ENCODE data around the gene DNMBP. TPM values are rescaled to one million over a fixed set of nuclear protein-coding genes. Genes with fewer than 3 reads are reported as not detected.
A peak's percentile ranks its signal among the peaks of the same experiment; 100 is the strongest.

Gene DNMBP
- total and polyA plus RNA-seq, 2 of the 4 experiments (the other 2 are of a cell fraction): 10.9 to 13.6 TPM

DNA sequence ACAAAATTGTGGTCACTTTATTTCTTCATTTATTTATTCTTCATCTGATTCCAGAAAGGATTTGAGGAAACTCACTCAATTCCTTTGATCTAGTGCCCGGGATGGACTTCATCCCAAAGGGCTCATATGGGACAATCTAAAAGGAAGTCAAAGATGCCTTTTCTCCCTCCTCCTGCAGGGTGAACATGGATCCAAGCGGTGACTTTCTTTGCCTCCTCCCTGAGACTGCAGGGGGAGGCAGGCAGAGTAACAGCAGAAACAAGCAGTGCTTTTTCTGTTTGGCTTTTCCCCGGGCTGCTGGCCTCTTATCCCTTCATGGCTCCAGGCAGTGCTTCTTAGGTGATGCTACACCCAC lies 10.0 kb upstream of the DNMBP start:
- Histone ChIP-seq H3K79me1 (ENCODE audit: low read depth in 1 of 2, low read length in 2 of 2) (no peaks in the 10 kb centered on the region), H4K5ac (ENCODE audit: low read depth, low read length) (no peak overlapping the region), H4K20me1 (ENCODE audit: insufficient read depth, low read length) (no peaks in the 10 kb centered on the region), H2BK120ac (ENCODE audit: low read depth, low read length) (no peak overlapping the region), H3K56ac (ENCODE audit: extremely low read depth, insufficient read depth, low read length) (no peak overlapping the region), H2BK5ac (ENCODE audit: low read depth, low read length, poor library complexity, severe bottlenecking) (no peak overlapping the region), H2AK5ac (ENCODE audit: low read depth, low read length) (no peak overlapping the region), H3K9ac (ENCODE audit: low read depth, low read length) (no peak overlapping the region), H2AFZ (replicated peaks; ENCODE audit: low read length, poor library complexity) (no peak overlapping the region), H3K4me2 (ENCODE audit: low read depth, low read length) (no peak overlapping the region), H3K4me3 (ENCODE audit: insufficient read depth, low read depth, low read length) (no peak overlapping the region), H3K23ac (ENCODE audit: low read depth, low read length) (no peak overlapping the region), H3K9me1 (ENCODE audit: insufficient read depth, low read length) (peaks cover 3% of the 10 kb centered on the region; the same call in 1 of the 2 replicates), H4K8ac (ENCODE audit: low read depth in 2 of 2, low read length in 2 of 2) (no peak overlapping the region), H3K4me1 (ENCODE audit: control insufficient read depth, insufficient read depth, low read length) (no peaks in the 10 kb centered on the region; the same call in 1 of the 2 replicates), H2BK15ac (ENCODE audit: low read depth, low read length) (no peak overlapping the region), H2BK20ac (ENCODE audit: low read depth, low read length) (no peak overlapping the region), H3K9me3 (ENCODE audit: control insufficient read depth, insufficient read depth, low read length) (no peaks in the 10 kb centered on the region), H3K27ac (ENCODE audit: insufficient read depth, low read length) (no peak overlapping the region), H3K18ac (ENCODE audit: low read depth, low read length) (no peak overlapping the region), H3K27me3 (ENCODE audit: control insufficient read depth, insufficient read depth, low read length) (peaks cover 2% of the 10 kb centered on the region; the same call in 1 of the 2 replicates), H3K4ac (ENCODE audit: low read depth, low read length) (no peak overlapping the region), H3K36me3 (ENCODE audit: control insufficient read depth, insufficient read depth, low read length) (no peaks in the 10 kb centered on the region), H4K91ac (ENCODE audit: insufficient read depth, low read depth, low read length) (no peak overlapping the region), H2AK9ac (replicated peaks; ENCODE audit: low read depth, low read length, poor library complexity) (no peak overlapping the region), H3K14ac (replicated peaks; ENCODE audit: low read depth, low read length) (no peak overlapping the region)
- WGBS, 2 experiments (ENCODE audit: extremely low coverage in 2 of 2, insufficient read length in 1 of 2): 0% methylated on average over 1 of the region's 3 CpGs; no CpG with 5 or more reads in 1 of the 2 experiments
- CTCF ChIA-PET: no interaction called here
- no peak for DNase-seq
- POLR2A ChIA-PET (ENCODE audit: unreplicated experiment): no interaction called here
- ATAC-seq (ENCODE audit: low read depth): peak; percentile 49; the same call in 1 of the 2 replicates
- no peak for TF ChIP-seq CHD1 (IDR thresholded peaks at IDR 0.05; ENCODE audit: low read depth, low read length)
- TF ChIP-seq RAD21 (IDR thresholded peaks at IDR 0.05; ENCODE audit: low read length): no peak
- TF ChIP-seq RCOR1 (IDR thresholded peaks at IDR 0.05; ENCODE audit: insufficient replicate concordance, low read length): no peak
- no peak for TF ChIP-seq MAFK (IDR thresholded peaks at IDR 0.05; ENCODE audit: low read depth, low read length)
- no peak for TF ChIP-seq POLR2A (IDR thresholded peaks at IDR 0.05; ENCODE audit: low read depth, low read length)
- TF ChIP-seq CEBPB (IDR thresholded peaks at IDR 0.05; ENCODE audit: low read depth, low read length): no peak
- TF ChIP-seq, protein P1, sequence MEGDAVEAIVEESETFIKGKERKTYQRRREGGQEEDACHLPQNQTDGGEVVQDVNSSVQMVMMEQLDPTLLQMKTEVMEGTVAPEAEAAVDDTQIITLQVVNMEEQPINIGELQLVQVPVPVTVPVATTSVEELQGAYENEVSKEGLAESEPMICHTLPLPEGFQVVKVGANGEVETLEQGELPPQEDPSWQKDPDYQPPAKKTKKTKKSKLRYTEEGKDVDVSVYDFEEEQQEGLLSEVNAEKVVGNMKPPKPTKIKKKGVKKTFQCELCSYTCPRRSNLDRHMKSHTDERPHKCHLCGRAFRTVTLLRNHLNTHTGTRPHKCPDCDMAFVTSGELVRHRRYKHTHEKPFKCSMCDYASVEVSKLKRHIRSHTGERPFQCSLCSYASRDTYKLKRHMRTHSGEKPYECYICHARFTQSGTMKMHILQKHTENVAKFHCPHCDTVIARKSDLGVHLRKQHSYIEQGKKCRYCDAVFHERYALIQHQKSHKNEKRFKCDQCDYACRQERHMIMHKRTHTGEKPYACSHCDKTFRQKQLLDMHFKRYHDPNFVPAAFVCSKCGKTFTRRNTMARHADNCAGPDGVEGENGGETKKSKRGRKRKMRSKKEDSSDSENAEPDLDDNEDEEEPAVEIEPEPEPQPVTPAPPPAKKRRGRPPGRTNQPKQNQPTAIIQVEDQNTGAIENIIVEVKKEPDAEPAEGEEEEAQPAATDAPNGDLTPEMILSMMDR (conservative IDR thresholded peaks at IDR 0.05; ENCODE audit: low read depth, low read length): no peak
- TF ChIP-seq, protein P2, sequence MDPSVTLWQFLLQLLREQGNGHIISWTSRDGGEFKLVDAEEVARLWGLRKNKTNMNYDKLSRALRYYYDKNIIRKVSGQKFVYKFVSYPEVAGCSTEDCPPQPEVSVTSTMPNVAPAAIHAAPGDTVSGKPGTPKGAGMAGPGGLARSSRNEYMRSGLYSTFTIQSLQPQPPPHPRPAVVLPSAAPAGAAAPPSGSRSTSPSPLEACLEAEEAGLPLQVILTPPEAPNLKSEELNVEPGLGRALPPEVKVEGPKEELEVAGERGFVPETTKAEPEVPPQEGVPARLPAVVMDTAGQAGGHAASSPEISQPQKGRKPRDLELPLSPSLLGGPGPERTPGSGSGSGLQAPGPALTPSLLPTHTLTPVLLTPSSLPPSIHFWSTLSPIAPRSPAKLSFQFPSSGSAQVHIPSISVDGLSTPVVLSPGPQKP (IDR thresholded peaks at IDR 0.05; ENCODE audit: borderline replicate concordance, low read depth, low read length): no peak
- TF ChIP-seq RFX5 (IDR thresholded peaks at IDR 0.05; ENCODE audit: low read depth, low read length): no peak
- no peak for TF ChIP-seq SMC3 (IDR thresholded peaks at IDR 0.05; ENCODE audit: low read depth, low read length)
- TF ChIP-seq MAZ (IDR thresholded peaks at IDR 0.05; ENCODE audit: borderline replicate concordance, low read depth, low read length): no peak
- no peak for TF ChIP-seq MXI1 (IDR thresholded peaks at IDR 0.05; ENCODE audit: borderline replicate concordance, low read depth, low read length)
- no peak for TF ChIP-seq FOS (IDR thresholded peaks at IDR 0.05; ENCODE audit: low read depth, low read length)
- BruUV-seq (replicated peaks): no TSS peak
- dilution Hi-C loops (cut with HindIII; ENCODE audit: low sequenced_read_pairs, unreplicated experiment) (no loop called here), in situ Hi-C loops (cut with MboI; ENCODE audit: low sequenced_read_pairs) (no loop called here), intact Hi-C loops (cut with micrococcal nuclease) (no loop called here)
